Measurements from ENCODE around the gene MED26.

The MED26 gene

DNA sequence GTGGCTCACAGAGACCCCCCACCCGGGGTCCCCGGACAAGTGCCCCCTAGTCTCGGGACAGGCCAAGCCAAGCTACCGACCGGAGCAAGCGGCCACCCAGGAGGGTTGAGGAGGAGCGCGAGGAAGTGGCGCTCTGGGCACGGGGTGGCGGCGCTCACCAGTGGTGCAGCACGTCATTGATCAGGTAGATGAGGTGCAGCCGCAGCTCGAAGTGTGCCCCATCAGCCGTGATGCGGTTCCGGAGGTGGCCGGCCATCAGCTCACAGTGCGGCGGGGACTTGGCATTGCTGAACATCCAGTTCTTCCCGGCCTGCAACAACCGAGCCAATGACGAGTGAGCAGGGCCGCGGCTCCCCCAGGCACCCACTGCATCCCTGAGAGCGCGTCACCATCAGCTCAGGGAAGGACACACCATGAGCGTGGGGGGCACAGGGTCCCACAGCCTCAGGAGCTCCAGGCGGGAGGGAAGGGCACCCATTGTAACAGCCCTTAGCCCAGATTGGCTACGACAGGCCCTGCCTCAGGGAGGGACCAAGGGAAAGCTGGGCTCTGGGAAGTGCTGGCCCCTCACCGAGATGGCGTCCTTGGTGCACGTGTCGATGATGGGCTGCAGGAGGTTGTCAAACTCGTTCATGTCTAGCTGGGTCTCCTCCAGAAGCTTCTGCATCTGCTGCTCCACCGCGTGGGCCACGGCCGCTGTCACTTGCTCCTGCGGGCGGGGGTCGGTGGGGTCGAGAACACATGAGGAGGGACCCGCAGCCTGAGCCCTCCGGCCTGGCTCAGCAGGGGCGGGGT, 95.4 kb downstream of the MED26 start:
- DNase-seq, result no peak

DNA sequence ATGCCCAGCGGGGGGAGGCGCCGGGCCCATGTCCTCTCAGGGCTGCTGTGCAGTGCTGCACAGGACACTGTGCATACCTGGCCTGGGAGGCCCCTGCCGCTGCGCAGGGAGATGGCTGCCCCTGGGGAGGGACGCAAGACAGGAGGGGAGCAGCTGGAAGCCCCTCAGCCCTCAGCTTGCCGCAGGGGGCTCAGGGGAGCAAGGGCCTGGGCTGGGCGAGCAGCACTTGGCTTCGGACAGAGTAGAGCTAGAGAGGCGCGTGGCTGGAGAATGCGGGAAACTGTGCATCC, 96.7 kb downstream of the MED26 start:
- DNase-seq, result no peak

DNA sequence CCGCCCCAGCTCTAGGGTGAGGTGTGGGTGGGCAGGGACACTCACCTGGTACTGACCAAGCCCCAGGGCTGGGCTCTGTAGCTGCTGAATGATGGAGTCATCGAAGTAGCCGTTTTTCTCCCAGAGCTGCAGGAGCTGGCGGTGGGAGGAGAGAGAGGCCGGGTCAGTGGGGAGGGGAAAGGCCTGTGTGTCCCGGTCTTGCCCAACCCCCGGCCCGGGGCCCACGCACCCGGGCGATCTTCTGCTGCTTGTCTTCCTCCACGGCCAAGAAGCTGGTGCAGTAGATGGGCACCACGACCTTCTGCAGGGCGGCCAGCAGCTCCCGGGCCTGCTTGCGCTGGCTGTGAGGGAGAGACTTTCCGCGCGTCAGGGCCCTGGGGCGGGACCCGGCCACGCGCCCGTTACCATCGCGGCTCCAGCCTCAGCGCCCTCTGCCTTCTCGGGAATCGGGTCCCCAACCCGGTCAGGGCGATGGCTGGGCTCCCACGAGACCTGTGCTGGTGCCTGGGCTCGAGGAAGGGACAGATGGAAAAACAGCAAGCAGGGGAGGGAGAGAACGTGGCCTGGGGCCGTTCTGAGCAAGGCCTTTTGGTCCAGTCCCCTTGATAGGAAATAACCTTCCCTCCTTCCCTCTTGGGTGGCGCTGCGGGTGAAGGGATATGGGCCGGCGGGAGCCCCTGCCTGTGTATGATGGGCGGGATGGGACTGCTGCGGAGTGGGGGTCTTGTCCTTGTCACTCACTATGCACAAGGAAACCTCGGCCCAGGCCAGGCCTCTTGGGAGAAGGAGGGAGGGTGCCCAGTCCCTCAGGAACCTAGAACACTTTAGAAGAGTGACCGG, 97.2 kb downstream of the MED26 start:
- no peak for DNase-seq

DNA sequence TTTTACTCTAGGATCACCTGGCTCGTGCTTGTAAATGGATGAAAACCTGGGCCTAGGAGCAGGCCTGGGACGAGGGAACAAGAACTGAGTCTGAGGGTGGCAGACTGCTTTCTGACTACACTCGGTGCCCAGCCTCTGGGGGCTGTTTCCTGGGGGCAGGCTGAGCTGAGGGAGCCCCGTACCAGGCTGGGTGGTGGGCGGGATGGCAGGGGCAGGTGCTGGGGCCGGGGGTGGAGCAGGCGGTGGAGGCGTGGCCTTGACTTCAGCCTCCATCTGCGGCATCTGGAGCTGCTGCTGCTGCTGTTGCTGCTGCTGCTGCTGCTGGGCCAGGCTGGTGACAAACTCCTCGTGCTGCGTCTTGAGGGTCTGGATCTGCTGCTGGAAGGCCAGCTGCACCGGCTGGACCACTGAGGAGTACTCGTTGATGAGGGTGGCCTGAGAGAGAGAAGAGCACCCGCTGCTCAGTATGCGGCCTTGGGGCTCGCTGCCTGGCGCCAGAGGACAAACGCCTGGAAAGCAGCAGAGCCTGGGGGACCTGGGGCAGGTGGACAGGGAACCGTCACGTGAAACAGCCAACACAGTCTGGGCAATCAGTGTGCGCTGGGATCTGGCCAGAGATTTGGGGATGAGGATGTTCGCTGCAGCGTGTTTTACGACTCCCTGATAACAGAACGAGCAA, 98.4 kb downstream of the MED26 start:
- no peak for DNase-seq

DNA sequence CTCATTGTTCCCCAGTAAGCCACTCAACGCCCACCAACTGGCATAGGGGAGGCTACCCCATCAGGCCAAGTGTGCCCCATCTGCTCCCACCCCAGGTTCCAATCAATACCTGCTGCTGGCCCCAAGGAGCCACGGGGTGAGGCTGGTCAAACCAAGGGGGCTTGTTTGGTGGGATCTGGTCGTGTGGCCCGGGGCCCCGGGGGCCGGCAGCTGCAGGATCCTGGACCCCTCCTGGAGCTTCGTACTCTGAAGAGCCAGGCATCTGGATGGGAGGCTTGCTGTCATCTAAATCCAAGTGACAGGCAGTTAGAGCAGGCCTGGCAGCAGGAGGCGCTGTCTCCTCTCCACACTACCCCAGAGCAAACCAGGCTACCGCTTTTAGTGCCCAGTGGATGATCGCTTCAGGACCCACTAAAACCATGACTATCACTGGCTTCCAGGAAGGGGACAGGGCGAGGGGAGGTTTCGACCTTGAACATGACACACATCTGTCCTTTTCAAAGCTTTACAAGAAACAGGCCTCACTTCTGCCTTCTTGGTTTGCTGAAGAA, 100.0 kb downstream of the MED26 start:
- DNase-seq, result no peak

DNA sequence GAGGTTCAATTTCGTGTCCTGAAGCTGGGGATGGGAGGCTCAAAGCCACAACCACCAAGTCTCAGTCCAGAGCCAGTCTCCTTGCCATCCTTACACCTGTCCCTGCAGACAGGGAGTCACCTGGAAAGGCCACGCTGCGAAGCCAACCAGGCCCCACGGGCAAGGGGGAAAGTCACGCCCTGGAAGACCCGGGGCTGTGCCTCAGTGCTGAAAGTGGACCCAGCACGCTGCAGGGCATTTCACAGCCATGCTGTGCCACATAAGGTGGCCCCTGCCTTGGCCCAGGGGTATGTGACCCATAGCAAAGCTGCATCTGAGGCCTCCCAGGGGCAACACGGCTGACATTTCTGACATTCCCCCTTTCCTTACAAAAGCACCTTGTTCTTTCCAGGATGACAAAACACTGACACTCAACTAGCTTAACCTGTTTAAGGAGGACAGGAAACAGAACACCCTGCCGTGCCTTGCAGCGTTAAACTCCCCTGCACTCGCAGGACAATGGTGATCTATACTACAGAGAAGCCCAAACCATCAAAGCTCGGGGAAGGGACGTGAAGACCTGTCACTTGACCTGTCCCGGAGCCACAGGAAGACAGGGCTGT, 100.6 kb downstream of the MED26 start:
- DNase-seq, result no peak

DNA sequence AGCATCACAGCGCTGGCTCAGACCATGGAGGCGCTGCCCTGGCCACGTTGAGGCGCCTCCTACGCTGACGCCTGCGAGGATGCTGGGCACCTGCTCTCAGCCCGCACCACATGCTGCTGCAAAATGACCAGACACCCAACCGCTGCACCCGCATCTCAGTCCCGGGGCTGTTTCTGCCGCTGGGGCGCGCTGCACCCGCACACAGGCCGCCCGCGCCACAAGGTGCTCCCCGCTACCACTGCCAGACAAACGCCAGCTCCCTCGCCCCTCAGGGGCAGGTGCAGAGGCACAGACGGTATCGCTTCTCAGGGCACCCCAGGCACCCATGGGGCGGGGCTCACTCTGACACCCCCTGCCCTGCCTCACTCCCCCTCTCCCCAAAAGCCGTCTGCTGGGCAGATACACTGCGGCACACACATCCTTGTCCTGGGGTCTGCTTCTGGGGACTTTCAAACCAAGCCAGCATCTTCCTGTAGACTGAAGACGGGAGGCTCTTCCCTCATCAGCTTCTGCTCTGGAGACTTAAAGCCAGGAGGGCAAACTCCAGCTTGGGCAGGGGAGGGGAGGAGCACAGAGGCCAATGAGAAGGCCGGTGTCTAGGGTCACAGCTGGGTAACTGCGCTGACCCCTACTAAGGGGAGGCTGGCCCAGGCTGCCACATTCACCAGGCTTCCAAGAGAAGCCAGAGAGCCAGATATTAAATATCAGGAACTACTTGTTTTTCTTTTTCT, 102.1 kb downstream of the MED26 start:
- no peak for DNase-seq

DNA sequence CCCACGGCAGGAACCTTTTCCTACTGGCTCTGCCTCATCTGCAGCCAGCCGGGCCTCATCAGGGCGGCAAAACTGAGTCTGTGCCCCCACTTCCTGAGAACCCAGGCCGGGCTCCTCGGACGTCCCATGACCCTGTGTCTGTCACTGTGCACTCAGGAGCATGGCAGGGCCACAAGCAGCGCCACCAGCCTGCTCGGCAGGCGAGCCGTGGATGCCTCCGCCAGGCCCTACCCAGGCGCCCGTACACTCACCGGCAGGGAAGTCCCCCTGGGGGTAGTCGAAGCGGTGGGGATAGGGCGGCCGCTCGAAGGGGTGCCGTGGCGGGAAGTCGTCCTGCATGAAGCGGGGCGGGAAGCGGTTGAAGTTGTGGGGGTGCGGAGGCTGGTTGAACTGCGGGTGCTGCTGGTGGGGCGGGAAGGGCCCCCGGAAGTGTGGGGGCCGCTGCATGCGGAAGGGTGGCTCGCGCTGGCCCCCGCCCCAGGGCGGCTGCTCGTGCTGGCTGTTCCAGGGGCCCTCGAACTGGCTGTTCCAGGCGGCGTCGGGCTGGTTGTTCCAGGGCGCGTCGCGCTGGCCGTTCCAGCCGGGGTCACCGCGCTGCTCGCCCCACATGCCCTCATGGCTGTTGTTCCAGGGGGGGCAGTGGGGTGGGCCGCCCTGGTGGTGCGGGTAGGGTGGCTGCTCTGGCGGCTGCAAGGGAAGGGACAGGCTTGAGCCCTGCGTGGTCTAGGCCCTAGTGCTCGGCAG, 102.8 kb downstream of the MED26 start:
- no peak for DNase-seq
